Measurements from ENCODE around the gene FA2H. TPM values are rescaled to one million over a fixed set of nuclear protein-coding genes. Genes with fewer than 3 reads are reported as not detected.
"Not testable (repeated sequence)": the region's sequence is repeated elsewhere in the genome, so short reads cannot be mapped to it uniquely, and the experiment has no call there.

The FA2H gene
- total RNA-seq, 1 experiment from 2014 or later = 29.5 TPM

GRCh38 chr16:74724820-74725549 is 49.6 kb downstream of the FA2H start:
- no peak for DNase-seq (ENCODE audit: low spot score)

GRCh38 chr16:74723256-74723655 is 51.4 kb downstream of the FA2H start:
- no peak for DNase-seq (ENCODE audit: low spot score)

- not testable (repeated sequence) for DNase-seq (ENCODE audit: low spot score)
Measured at GRCh38 chr16:74722156-74722555, 52.5 kb downstream of the FA2H start.

- DNase-seq (ENCODE audit: low spot score) = no peak
Measured at GRCh38 chr16:74721716-74722115, 52.9 kb downstream of the FA2H start.

- no peak for DNase-seq (ENCODE audit: low spot score)
Measured at GRCh38 chr16:74720579-74720978, 54.0 kb downstream of the FA2H start.

GRCh38 chr16:74718741-74719610 is 55.6 kb downstream of the FA2H start:
- DNase-seq (ENCODE audit: low spot score) = no peak

- no peak for DNase-seq (ENCODE audit: low spot score)
Measured at GRCh38 chr16:74718140-74718539, 56.5 kb downstream of the FA2H start.

- DNase-seq (ENCODE audit: low spot score) = no peak
Measured at GRCh38 chr16:74717367-74717766, 57.3 kb downstream of the FA2H start.

GRCh38 chr16:74716355-74716754 is 58.3 kb downstream of the FA2H start:
- DNase-seq (ENCODE audit: low spot score) = no peak

- DNase-seq (ENCODE audit: low spot score) = no peak
Measured at GRCh38 chr16:74713876-74714275, 60.7 kb downstream of the FA2H start.

- no peak for DNase-seq (ENCODE audit: low spot score)
Measured at GRCh38 chr16:74713325-74713724, 61.3 kb downstream of the FA2H start.

GRCh38 chr16:74711938-74712337 is 62.7 kb downstream of the FA2H start:
- no peak for DNase-seq (ENCODE audit: low spot score)

GRCh38 chr16:74710401-74710800 is 64.2 kb downstream of the FA2H start:
- no peak for DNase-seq (ENCODE audit: low spot score)

- peak; percentile 85 for DNase-seq (ENCODE audit: low spot score)
Measured at GRCh38 chr16:74709441-74709877, 65.2 kb downstream of the FA2H start.

- peak; percentile 74 for DNase-seq (ENCODE audit: low spot score)
Measured at GRCh38 chr16:74700438-74701225, 74.0 kb downstream of the FA2H start, which contains the start of gene MLKL. Gene MLKL (minus strand): TSS chr16:74700862. CDS start chr16:74695757, 5,105 bp downstream.

GRCh38 chr16:74700116-74700437 is 74.5 kb downstream of the FA2H start:
- DNase-seq (ENCODE audit: low spot score) = peak; percentile 43

- DNase-seq (ENCODE audit: low spot score) = no peak
Measured at GRCh38 chr16:74699666-74700065, 75.0 kb downstream of the FA2H start.

GRCh38 chr16:74698222-74698621 is 76.4 kb downstream of the FA2H start:
- no peak for DNase-seq (ENCODE audit: low spot score)

- DNase-seq (ENCODE audit: low spot score) = peak; percentile 79
Measured at GRCh38 chr16:74695450-74696422, 78.9 kb downstream of the FA2H start.

GRCh38 chr16:74691093-74691855 is 83.3 kb downstream of the FA2H start:
- DNase-seq (ENCODE audit: low spot score) = no peak
